Natural killer cell (primary cell): ENCODE data around the gene C1orf115. TPM values are rescaled to one million over a fixed set of nuclear protein-coding genes. Genes with fewer than 3 reads are reported as not detected.
A peak's percentile ranks its signal among the peaks of the same experiment; 100 is the strongest.

Source experiments
- ATAC-seq, 3 donors: fragments of 150-1000 bp in 2 of 3; fragments of 200-7000 bp in 1 of 3; cut with Tn5 transposase; 1 replicate in 1 of 3; 2 replicates in 2 of 3; pipeline ENCODE4 v1.10.0; 2021; ENCODE audit warnings: mild to moderate bottlenecking in 2 of 3, moderate library complexity in 2 of 3
- DNase-seq, 2 donors: peaks; one replicate each; pipeline versions ENCODE4 v3.0.0 to v3.0.0-alpha.2; 2013 to 2021; ENCODE audit warnings: mixed read lengths in 1 of 2
- H3K27ac ChIP-seq: one replicate; pipeline ENCODE4 v1.5.1; 2013; ENCODE audit warnings: mild to moderate bottlenecking, low read length
- H3K27me3 ChIP-seq: one replicate; pipeline ENCODE4 v1.6.1; 2013; ENCODE audit warnings: low read length; ENCODE audit not compliant: control insufficient read depth, insufficient read depth
- H3K36me3 ChIP-seq: one replicate; pipeline ENCODE4 v1.6.1; 2013; ENCODE audit warnings: low read length; ENCODE audit not compliant: control insufficient read depth, insufficient read depth
- H3K4me1 ChIP-seq: one replicate; pipeline ENCODE4 v1.6.1; 2013; ENCODE audit warnings: low read length; ENCODE audit not compliant: control insufficient read depth, insufficient read depth
- H3K4me3 ChIP-seq: one replicate; pipeline ENCODE4 v1.5.1; 2013; ENCODE audit warnings: low read length
- H3K9me3 ChIP-seq: one replicate; pipeline ENCODE4 v1.6.1; 2013; ENCODE audit warnings: low read length; ENCODE audit not compliant: control insufficient read depth, insufficient read depth
- H3K27ac Mint-ChIP-seq, 2 donors: one replicate each; pipeline ENCODE4 v1.8.0; 2022; ENCODE audit warnings: mild to moderate bottlenecking in 2 of 2, mixed read lengths in 2 of 2, moderate library complexity in 1 of 2
- H3K27me3 Mint-ChIP-seq, 2 donors: one replicate each; pipeline ENCODE4 v1.8.0; 2022; ENCODE audit warnings: low read depth in 2 of 2, mixed read lengths in 2 of 2
- H3K36me3 Mint-ChIP-seq: one replicate; pipeline ENCODE4 v1.8.0; 2022; ENCODE audit warnings: mixed read lengths
- H3K4me1 Mint-ChIP-seq, 2 donors: one replicate each; pipeline ENCODE4 v1.8.0; 2022; ENCODE audit warnings: mixed read lengths in 2 of 2
- H3K4me3 Mint-ChIP-seq: one replicate; pipeline ENCODE4 v1.8.0; 2022; ENCODE audit warnings: mild to moderate bottlenecking, moderate library complexity, mixed read lengths
- H3K9me3 Mint-ChIP-seq, 2 donors: one replicate each; pipeline ENCODE4 v1.8.0; 2022; ENCODE audit warnings: mixed read lengths in 2 of 2
- CTCF ChIP-seq: fragments of 200-600 bp; IDR thresholded peaks from one replicate; pipeline ENCODE4 v1.8.0; 2022; ENCODE audit warnings: antibody characterized with exemption
- WGBS: methylation state at CpG from one replicate; pipeline ENCODE4 v1.1.7; 2013; ENCODE audit warnings: missing lambda C conversion rate; ENCODE audit not compliant: insufficient coverage; 5-methylcytosine and 5-hydroxymethylcytosine counted together
- intact Hi-C: fragments of 100-400 bp; cut with micrococcal nuclease; formaldehyde crosslinking; loops from one replicate; pipeline ENCODE4 v1.14.2; 2022
- total RNA-seq, 4 donors: library from RNA; stranded (reverse); fragments of 120-200 nt in 1 of 4; gene quantifications; one replicate each; pipeline versions ENCODE4 v1.2.3 to v1.2.4, GENCODE V29; 2013 to 2022

The C1orf115 gene
- total RNA-seq, 3 donors from 2014 or later (not counting 1 experiment from before 2014, with no cell fraction given): 0.33 to 1.3 (median 0.75) TPM

- no peak overlapping the region for H3K4me3 Mint-ChIP-seq
- H3K27ac Mint-ChIP-seq: no peak overlapping the region
- DNase-seq (peak in 1 of 2 donors; percentile 8), ATAC-seq (peak in 1 of 3 donors; percentile 20)
- H3K4me1 Mint-ChIP-seq: no peaks in the 10 kb centered on the region
- no peaks in the 10 kb centered on the region for H3K36me3 Mint-ChIP-seq
- Histone ChIP-seq H3K9me3 (no peaks in the 10 kb centered on the region), H3K4me1 (no peaks in the 10 kb centered on the region), H3K27me3 (no peaks in the 10 kb centered on the region), H3K4me3 (no peak overlapping the region), H3K27ac (no peak overlapping the region), H3K36me3 (no peaks in the 10 kb centered on the region)
- intact Hi-C loops: no loop called here
- H3K9me3 Mint-ChIP-seq: no peaks in the 10 kb centered on the region
- 83% methylated on average over 3 of the region's 3 CpGs for WGBS
- TF ChIP-seq CTCF: peak; percentile 17
- H3K27me3 Mint-ChIP-seq: peaks cover 8 to 14% of the 10 kb centered on the region in 2 donors
Measured at GRCh38 chr1:220726634-220727033, 36.5 kb downstream of the C1orf115 start.

GRCh38 chr1:220727519-220727918 lies 37.4 kb downstream of the C1orf115 start:
- Histone ChIP-seq H3K9me3 (no peaks in the 10 kb centered on the region), H3K4me1 (peaks cover 2% of the 10 kb centered on the region), H3K36me3 (no peaks in the 10 kb centered on the region), H3K27me3 (no peaks in the 10 kb centered on the region), H3K27ac (no peak overlapping the region), H3K4me3 (no peak overlapping the region)
- 100% methylated on average over 1 of the region's 1 CpG for WGBS
- intact Hi-C loops: no loop called here
- Mint-ChIP-seq H3K36me3 (no peaks in the 10 kb centered on the region), H3K4me3 (no peak overlapping the region), H3K4me1 (peaks cover 0 to 2% of the 10 kb centered on the region in 2 donors), H3K27me3 (peaks cover 8 to 14% of the 10 kb centered on the region in 2 donors), H3K9me3 (no peaks in the 10 kb centered on the region), H3K27ac (no peak overlapping the region)
- no peak for ATAC-seq
- TF ChIP-seq CTCF: no peak
- DNase-seq: no peak

- intact Hi-C loops: loop anchor here (5.0 kb wide), 2 partner anchors 433 to 513 kb away; no protein-coding TSS in a partner anchor
- Histone ChIP-seq H3K27me3 (no peaks in the 10 kb centered on the region), H3K9me3 (no peaks in the 10 kb centered on the region), H3K4me1 (peaks cover 8% of the 10 kb centered on the region), H3K27ac (no peak overlapping the region), H3K36me3 (no peaks in the 10 kb centered on the region), H3K4me3 (no peak overlapping the region)
- WGBS: 85% methylated on average over 2 of the region's 2 CpGs
- peaks cover 8 to 14% of the 10 kb centered on the region in 2 donors for H3K27me3 Mint-ChIP-seq
- ATAC-seq (no peak), DNase-seq (no peak)
- no peaks in the 10 kb centered on the region for H3K9me3 Mint-ChIP-seq
- no peak for TF ChIP-seq CTCF
- peaks cover 9 to 10% of the 10 kb centered on the region in 2 donors for H3K4me1 Mint-ChIP-seq
- no peak overlapping the region for H3K27ac Mint-ChIP-seq
- no peak overlapping the region for H3K4me3 Mint-ChIP-seq
- no peaks in the 10 kb centered on the region for H3K36me3 Mint-ChIP-seq
Measured at GRCh38 chr1:220730486-220730885, 40.3 kb downstream of the C1orf115 start.

GRCh38 chr1:220732137-220732536 lies 42.0 kb downstream of the C1orf115 start:
- peaks cover 8% of the 10 kb centered on the region for H3K4me1 ChIP-seq
- no peaks in the 10 kb centered on the region for H3K36me3 Mint-ChIP-seq
- no peaks in the 10 kb centered on the region for H3K9me3 Mint-ChIP-seq
- H3K4me3 Mint-ChIP-seq: peak overlapping the region; percentile 41
- TF ChIP-seq CTCF: no peak
- H3K27me3 Mint-ChIP-seq: peaks cover 5 to 7% of the 10 kb centered on the region in 2 donors
- H3K27me3 ChIP-seq: no peaks in the 10 kb centered on the region
- peak overlapping the region; percentile 24 to 71 for H3K27ac Mint-ChIP-seq
- intact Hi-C loops: loop anchor here (5.0 kb wide), 2 partner anchors 435 to 515 kb away; no protein-coding TSS in a partner anchor
- no peaks in the 10 kb centered on the region for H3K36me3 ChIP-seq
- no peaks in the 10 kb centered on the region for H3K9me3 ChIP-seq
- H3K4me1 Mint-ChIP-seq: peaks cover 9 to 10% of the 10 kb centered on the region in 2 donors
- DNase-seq (no peak), ATAC-seq (no peak)
- H3K4me3 ChIP-seq: no peak overlapping the region
- 71% methylated on average over 3 of the region's 3 CpGs for WGBS
- no peak overlapping the region for H3K27ac ChIP-seq
